Suppressor macrophage (primary cell): ENCODE data around the gene HSP90AB1.

Experiments used
- DNase-seq, 4 experiments: peaks; one replicate each; pipeline ENCODE4 v3.0.0-alpha.2; 2020 to 2022

The HSP90AB1 gene

GRCh38 chr6:44269178-44269920 lies 22.4 kb downstream of the HSP90AB1 start:
- peak; percentile 43 to 74 (median 67) for DNase-seq

DNA sequence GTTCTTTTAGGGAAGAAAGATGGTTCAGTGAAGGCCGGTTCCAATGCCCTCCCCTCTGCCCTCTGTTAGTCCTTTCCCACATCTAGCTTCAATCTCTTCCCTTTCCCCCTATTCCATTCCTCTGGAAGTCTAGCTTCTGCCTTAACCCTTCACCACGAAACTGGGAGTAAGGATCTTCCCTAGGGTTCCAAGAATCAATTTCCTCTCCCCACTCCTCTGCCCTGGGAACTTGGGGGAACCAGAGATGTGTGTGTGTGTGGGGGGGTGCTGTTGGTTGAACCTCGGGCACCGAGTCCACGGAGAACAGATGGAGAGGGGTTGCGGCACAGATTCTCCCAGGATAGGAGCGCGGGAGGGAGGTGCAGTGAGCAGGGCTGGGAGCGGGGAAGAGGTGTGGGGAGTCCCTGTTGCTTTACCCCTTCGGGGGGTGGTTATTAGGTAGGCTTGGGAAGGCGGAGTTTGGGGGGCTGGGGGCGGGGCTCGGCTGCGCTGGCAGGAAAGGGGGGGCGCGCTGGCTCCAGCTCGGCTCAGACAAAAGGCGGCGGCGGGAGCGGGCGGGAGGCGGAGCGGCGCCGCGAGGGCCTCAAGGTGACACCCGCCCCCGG lies 23.1 kb downstream of the HSP90AB1 start, which contains the start of gene TMEM151B:
Gene TMEM151B (plus strand): TSS at position 530 of the 605 bp plus-strand sequence. CDS start 293 bp downstream, outside the sequence.
- no peak for DNase-seq

DNA sequence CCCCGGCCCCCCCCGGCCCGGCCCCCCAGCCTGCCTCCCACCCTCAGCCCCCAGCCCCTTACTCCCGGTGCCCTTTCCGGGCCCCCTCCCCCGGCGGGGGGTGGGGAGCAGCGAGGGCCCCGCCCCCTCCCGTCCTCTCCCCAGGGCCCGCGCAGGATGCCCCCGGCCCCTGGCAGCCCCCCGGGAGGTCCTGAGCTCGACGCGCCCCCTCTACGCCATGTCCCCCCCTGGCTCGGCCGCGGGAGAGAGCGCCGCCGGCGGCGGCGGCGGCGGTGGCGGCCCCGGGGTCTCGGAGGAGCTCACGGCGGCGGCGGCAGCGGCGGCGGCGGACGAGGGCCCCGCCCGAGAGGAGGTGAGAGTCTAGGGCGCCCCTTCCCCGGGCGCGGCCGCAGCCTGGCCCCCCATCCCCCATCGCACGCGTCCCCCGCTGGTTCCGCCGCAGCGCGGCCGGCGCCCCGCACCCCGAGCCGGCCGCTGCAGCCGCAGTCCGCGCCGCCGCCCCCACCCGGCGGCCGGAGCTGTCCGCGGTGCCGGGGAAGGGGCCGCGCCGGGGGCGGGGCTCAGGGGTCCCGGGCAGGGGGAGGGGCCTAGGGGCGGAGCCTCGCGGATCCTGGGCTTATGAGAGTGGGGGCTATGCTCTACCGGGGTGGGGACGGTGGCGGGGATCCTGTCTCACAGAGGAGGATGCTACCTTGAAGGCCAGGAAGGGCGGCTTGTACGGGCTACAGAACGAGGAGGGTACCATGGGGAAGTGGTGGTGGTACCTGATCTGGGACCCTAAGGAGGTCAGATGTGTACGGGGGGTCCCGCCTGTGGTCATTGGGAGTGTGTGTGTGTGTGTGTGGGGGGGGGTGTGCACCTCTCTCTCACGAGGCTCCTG lies 23.9 kb downstream of the HSP90AB1 start:
- no peak for DNase-seq

GRCh38 chr6:44271406-44271723 lies 24.5 kb downstream of the HSP90AB1 start:
- no peak for DNase-seq

DNA sequence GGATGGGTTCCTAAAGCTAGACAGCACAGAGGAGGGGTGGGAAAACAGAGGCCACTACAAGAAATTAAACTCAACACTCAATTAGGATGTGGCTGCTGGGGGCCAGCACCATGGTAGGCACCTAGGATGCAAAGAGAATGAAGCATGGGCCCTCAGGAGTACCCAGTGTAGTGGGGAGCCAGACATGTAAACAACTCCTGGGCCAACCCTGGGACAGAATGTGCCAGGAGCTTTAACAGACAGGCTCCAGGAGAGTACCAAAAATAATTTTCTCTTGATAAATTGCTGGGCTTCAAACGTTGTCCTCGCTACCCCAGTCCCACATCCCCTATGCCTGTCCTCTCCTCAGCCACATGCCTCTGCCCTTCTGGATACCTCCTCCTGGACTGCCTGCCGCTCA lies 25.0 kb downstream of the HSP90AB1 start:
- DNase-seq = no peak

- DNase-seq = no peak
These were observed 25.6 kb downstream of the HSP90AB1 start for GRCh38 chr6:44272529-44272928.

- no peak for DNase-seq
These were observed 26.2 kb downstream of the HSP90AB1 start for GRCh38 chr6:44272999-44273566.

GRCh38 chr6:44273617-44274016 lies 26.7 kb downstream of the HSP90AB1 start:
- no peak for DNase-seq

GRCh38 chr6:44275271-44275748 lies 28.4 kb downstream of the HSP90AB1 start:
- no peak for DNase-seq

DNA sequence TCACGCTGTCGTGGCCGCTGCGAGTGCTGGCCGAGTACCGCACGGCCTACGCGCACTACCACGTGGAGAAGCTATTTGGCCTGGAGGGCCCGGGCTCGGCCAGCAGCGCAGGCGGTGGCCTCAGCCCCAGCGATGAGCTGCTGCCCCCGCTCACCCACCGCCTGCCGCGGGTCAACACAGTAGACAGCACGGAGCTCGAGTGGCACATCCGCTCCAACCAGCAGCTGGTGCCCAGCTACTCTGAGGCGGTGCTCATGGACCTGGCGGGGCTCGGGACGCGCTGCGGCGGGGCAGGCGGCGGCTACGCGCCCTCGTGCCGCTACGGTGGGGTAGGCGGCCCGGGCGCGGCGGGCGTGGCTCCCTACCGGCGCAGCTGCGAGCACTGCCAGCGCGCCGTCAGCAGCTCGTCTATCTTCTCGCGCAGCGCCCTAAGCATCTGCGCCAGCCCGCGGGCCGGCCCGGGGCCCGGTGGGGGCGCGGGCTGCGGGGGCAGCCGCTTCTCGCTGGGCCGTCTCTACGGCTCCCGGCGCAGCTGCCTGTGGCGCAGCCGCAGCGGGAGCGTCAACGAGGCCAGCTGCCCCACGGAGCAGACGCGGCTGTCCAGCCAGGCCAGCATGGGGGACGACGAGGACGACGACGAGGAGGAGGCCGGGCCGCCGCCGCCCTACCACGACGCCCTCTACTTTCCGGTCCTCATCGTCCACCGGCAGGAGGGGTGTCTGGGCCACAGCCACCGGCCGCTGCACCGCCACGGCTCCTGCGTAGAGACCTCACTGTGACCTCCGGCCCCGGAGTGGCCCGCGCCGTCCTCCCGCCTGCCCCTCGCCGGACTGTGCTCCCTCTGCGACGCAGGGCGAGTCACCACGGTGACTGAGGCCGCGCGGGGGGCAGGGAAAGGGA lies 29.1 kb downstream of the HSP90AB1 start:
- peak in 2 of 4 experiments; percentile 28 to 50 for DNase-seq

GRCh38 chr6:44276667-44277640 lies 30.1 kb downstream of the HSP90AB1 start:
- no peak for DNase-seq

GRCh38 chr6:44277763-44278162 lies 30.9 kb downstream of the HSP90AB1 start:
- DNase-seq = no peak

- no peak for DNase-seq
These were observed 31.4 kb downstream of the HSP90AB1 start for GRCh38 chr6:44278315-44278714.

- peak; percentile 41 to 62 (median 55) for DNase-seq
These were observed 32.1 kb downstream of the HSP90AB1 start for GRCh38 chr6:44278774-44279697.

GRCh38 chr6:44284121-44284520 lies 37.2 kb downstream of the HSP90AB1 start:
- peak; percentile 30 to 43 (median 37) for DNase-seq

GRCh38 chr6:44284867-44285266 lies 38.0 kb downstream of the HSP90AB1 start:
- no peak for DNase-seq

GRCh38 chr6:44285552-44286284 lies 38.8 kb downstream of the HSP90AB1 start:
- DNase-seq = peak in 3 of 4 experiments; percentile 29 to 39 (median 34)

DNA sequence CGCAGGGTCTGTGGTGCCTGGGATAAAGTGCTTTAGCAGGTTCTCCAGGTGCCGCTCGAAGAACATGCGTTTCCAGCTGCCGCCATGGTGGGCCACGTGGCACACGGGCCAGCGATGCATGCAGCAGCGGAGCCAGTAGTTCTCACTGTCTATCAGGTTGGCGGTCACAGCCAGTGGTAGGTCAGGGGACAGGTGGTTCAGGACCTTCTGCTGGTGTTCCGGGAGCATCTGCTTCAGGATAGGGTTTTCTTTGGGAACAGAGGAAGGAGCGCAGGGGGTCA lies 39.3 kb downstream of the HSP90AB1 start:
- DNase-seq = no peak

DNA sequence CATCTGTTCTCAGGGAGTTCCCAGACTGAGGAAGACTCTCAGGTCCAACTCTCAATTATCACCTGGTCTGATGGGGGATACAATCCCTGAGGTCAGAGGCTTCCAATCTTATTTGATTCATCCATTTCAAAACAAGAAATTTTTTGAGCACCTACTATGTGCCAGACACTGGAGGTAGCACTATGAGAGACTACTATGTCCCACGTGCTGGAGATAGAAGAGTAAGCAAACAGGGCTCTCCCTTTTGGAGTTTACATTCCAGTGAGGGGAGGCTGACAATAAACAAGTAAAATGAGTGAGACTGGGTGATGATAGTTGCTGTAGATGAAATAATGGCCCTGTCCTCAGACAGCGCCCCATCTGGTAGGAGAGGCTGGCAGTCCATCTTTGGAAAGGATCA lies 39.8 kb downstream of the HSP90AB1 start:
- no peak for DNase-seq
